Stimulated activated CD8-positive, alpha-beta memory T cell treated with anti-CD3 and anti-CD28 coated beads, Interleukin-2, amount 100 ng/mL, for 48 hours (primary cell): ENCODE results near the gene TSGA10IP.

Source experiments
- DNase-seq, 2 donors: peaks; one replicate each; pipeline ENCODE4 v3.0.0-alpha.2; 2020; ENCODE audit warnings: low read depth in 2 of 2

The TSGA10IP gene

DNA sequence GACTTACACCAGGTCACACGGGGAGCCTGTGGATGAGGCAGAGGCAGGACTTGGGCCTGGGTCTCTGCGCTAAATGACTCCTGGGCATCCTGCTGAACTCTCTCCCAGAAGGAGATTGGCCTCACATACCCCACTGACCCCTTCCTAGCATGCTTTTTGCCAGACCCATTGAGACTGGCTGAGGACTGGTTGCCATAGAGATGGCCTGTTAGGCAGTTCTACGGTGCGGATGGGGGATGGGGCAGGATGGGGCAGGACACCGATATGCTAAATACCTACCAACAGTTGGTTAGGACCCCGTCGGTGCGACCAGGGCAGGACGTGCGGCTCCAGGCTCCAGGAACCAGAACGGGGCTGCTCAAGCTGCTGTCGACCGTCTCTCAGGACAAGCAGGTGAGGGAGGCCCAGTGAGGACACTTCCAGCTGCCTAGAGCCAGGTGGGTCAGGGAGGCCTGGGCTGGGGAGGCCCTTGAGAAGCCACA lies at the start of gene TSGA10IP:
Gene TSGA10IP, plus strand, starts transcription at position 51 of the 482 bp plus-strand sequence. Its CDS starts 196 bp downstream, at position 247.
- no peak for DNase-seq

DNA sequence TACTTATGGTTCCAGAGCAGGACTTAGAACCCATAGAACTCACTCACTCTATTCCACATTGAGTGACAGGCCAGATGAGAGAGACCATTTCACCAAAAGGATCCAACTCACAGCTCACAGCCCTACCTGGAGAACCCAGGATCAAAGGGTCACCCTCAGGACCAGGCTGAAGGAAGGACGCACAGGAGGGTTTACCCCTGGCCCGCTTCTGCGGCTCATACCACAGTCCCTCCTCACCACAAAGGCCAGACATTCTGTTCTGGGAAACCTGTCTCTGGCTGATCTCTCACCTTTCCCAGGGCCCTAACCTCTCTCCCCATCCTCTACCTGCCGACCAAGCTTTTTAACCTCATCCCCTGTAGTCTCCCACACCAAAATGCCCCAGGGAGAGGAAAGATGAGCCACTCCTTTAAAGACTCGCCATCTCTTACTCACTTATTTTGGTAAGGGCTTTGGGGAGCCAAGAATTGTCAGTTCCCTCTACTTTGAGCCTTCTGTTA lies 49.7 kb upstream of the TSGA10IP start:
- DNase-seq: no peak

DNA sequence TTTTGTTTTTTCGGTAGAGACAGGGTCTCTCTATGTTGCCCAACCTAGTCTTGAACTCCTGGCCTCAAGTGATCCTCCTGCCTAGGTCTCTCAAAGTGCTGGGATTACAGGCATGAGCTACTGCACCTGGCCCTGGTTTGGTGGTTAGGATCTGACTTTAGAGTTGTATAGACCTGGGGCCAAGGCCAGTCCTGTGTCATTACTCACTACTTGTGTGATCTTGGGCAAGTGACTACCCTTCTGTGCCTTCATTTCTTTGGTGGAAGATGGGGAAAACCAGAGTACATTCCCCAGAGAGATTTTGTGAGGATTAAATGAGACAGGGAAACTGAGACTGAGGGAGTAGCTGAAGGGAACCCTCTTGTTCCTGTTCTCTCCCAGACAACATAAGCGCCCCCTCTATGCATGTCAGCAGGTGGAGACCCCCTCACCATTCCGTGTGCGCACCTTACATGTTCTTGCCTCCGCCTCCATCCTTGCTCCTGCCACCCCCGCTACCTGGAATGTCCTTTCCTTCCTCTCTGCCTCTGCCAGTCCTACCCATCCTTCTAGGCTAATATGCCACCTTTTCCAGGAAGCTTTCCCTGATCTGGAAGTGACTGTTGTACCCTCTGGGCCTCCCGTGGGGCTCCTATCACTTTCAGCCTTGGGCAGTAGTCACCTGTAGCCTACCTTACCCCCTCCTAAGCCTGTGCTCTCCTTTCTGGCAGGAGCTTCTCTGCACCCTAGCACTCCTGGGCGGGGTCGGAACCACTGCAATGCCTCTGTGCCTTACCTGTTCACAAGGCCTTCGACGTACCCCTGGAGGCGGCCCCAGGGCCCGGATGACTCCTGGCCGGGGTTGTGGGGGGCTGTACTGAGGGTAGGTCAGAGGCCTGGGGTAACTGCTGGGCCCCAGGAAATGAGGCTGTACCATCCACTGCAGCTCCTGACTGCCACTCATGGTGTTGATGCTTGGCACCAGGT lies 49.0 kb upstream of the TSGA10IP start:
- no peak for DNase-seq

DNA sequence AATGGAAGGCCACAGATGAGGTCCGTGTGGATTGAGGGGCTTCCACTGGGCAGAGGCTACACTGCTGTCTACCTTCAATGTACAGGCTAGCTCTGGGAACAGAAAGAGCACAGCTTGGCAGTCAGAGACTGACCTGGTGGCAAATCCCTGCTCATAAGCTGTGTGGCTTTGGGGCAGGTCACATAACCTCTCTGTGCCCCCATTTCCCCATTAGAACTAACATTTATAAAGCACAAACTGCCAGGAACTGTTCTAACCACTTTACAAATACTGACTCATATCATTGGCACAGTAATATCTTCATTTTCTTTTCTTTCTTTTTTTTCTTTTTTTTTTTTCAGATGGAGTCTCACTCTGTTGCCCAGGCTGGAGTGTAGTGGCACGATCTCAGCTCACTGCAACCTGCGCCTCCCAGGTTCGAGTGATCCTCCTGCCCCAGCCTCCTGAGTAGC lies 48.2 kb upstream of the TSGA10IP start:
- DNase-seq: no peak

DNA sequence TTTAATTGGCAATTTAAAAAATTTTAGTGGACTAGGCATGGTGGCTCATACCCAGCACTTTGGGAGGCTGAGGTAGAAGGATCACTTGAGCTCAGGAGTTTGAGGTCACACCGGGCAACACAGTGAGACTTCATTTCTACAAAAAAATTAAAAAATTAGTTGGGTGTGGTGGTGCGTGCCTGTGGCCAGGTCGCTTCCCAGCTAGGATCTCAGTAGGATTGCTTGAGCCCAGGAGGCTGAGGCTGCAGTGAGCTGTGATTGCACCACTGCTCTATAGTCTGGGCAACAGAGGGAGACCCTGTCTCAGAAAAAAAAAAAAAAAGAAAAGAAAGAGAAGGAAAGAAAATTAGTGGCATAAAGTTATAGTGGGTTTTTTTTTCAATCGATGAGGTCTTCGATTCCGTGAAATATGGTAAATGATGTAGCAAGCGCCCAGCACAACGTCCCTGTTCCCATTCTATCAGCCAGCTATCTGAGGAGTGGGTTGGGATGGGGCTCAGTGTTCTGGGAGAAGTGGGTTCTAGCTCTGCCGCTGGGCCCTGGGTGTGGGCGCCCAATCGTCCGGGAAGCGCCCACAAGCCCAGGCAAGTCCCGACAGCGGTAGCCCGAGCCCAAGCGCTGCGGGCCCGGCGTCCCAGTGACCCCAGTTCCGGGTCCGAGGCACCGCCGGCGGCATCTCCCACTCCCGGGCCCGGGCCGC lies 46.5 kb upstream of the TSGA10IP start:
- DNase-seq: no peak

DNA sequence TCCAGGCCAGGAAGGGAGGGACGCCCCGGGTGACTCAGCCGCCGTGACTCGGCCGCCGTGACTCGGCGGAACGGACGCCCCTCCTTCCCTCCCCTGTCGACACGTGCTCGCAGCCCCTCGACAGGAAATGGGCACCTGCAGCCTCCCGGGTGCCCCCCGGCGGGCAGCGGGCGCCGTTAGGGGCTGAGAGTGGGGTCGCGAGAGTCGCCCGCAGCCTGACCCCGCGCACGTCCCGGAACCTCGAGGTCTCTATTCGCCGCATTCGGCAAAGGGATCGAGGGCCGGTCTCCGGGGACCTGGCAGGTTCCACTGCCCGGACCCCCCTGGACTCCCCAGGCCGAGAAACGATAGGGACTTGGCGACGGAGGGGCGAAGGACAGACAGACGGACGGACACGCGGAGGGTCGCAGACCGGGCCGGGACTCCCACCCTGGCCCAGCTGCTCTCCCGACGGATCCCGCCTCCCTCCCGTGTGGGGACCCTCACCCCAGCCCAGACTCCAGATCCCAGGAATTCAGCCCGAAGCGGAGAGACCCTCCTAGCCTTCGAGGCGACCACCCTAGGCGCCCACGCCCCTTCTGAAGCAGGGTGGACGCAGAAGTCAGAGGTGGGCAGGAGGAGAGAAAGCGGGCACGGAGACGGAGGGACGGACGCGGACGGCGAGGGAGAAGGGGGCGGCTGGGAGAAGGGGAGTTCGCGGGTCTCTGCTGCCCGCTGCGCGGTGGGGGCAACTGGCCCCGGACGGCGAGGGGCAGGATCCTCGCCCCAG lies 45.7 kb upstream of the TSGA10IP start:
- peak; percentile 71 to 77 for DNase-seq

DNA sequence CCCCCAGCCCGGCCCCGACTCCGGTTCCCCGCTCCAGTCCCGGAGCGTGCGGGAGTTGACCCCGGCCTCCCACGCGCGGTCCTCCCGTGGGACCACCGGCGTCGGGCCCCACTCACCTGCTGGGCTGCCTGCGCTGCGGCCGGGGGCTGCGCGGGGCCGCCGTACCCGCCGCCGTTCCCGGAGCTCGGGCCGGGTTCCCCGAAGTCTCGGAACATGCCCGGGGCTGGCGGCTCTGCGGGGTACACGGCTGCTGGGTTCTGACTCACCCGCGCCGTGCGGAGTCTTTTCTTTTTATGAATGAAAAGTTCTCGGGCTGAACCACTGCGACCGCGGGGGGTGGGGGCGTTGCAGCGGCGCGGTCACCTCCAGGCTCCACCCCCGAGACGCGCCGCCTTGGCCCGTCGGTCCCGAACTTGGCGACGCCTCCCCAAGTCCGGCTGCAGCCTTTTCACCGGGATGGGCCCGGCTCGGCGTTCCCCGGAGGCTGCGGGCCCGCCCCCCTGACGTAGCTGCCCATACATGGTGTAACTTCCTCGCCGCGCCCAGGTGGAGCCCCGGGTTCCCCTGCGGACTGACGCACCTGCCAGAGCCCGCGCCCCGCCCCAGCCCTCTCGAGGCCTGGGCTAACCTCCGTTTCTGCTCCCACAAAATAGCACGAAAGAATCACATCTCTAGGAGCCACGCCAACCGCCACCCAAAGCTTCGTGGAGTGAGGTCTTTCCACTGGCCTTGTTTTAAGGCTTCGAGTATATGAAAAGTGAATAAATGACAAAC lies 45.0 kb upstream of the TSGA10IP start, which contains the start of gene FOSL1:
Gene FOSL1, minus strand, starts transcription at position 264 of the 774 bp plus-strand sequence. Its CDS starts 49 bp downstream, at position 215.
- DNase-seq: peak; percentile 91 to 95

DNA sequence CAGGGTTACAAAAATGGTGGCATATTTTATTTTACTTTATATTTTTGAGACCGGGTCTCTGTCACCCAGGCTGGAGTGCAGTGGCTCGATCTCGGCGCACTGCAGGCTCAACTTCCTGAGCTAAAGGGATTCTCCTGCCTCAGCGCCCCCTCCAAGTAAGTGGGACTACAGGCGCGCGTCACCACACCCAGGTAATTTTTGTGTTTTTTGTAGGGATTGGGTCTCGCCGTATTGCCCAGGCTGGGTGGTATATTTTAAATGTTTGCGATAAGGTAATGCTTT lies 44.4 kb upstream of the TSGA10IP start:
- DNase-seq: no peak

DNA sequence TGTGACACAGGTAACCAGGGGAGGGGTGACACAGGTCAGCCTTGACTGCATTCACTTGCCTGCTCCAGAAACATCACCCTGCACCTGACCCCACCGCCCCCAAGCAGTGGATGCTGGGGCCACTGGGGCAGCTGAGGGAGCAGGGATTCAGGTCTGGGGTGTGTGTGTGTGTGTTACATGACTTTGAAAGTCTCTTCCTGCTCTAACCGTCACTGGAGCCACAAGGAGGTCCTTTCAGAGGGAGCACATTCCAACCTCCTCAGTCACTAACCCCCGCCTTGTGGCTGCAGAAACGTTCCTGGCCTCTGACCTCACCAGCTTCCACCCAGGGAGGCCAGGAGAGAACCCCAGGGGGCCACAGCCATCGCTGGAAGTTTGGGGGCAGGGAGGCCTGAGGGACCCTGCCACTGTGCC lies 42.2 kb upstream of the TSGA10IP start:
- DNase-seq: no peak

DNA sequence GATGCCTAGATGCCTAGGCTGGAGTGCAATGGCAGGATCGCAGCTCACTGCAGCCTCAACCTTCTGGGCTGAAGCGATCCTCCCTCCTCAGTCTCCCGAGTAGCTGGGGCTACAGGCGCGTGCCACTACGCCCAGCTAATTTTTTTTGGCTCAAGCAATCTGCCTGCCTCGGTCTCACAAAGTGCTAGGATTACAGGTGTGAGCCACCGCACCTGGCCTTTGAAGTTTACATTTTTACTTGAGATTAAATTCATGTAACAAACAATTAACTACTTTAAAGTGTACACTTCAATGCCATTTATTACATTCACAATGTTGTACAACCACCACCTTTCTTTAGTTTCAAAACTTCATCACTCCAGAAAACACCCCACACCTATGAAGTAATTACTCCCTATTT lies 41.6 kb upstream of the TSGA10IP start:
- no peak for DNase-seq

DNA sequence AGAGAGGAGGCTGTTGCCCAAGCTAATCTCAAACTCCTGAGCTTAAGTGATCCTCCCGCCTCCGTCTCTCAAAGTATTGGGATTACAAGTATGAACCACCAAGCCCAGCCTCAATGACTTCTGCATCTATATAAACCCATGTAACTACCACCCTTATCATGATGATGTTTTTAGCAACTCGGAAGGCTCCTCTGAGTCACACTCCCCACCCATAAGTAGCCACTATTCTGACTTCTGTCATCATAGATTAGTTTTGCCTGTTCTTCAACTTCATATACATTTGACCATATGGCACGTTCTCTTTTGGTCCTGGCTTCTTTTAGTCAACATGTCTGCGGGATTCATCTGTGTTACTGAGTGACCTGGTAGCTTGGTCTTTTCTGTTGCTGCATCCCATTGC lies 38.7 kb upstream of the TSGA10IP start:
- no peak for DNase-seq

DNA sequence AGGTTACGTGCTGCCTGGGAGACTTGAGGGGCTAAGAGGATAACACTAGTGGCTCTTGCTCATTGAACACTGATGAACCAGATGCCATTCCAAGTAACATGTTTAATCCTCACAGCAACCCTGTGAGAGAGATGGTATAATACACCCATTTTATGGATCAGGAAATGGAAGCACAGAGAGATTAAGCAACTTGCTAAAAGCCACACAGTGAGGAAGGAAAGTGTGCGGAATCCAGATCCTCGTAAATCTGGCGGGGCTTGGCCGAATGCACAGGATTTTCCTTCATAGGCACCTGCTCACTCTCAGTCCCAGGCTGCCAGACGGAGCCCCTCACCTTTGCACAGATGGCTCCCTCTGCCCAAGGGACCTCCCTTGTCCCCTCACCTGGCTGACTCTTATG lies 37.4 kb upstream of the TSGA10IP start:
- DNase-seq: no peak

DNA sequence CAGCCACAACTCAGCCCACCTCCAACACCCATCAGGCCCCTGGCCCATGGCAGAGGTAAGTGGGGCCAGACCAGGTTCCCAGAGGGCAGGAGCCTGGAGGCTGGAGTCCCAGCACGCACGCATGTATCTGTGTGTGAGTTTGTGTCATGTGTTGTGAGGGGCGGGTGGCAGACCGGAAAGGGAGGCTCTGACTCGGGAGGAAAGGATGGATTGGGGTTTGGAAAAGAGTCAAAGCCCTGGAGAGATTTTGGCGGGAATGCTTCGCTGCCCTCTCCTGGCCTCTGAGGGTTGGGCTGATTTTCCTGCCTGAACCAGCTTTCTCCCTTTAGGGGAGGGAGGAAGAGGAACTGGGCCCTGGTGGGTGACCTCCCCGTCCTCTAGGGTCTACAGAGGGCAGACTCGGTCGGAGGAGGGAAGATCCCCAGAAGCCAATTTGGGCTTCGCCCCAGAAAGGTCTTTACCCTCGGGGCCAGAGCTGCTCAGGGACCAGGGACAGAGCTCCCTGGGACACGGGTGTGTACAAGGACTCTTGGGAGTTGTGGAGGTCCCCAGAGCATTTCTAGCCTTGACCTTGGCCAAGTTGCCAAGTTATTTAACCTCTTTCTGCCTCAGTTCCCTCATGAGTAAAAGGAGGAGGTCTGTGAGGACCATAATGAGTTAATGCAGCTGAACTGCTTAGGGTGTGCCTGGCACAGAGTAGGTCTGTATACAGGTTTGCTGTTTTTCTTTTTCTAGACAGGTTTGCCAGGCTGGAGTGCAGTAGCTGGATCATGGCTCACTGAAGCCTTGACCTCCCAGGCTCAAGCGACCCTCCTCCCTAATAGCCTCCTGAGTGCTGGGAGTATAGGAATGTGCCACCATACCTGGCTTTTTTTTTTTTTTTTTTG lies 33.4 kb upstream of the TSGA10IP start:
- DNase-seq: no peak

DNA sequence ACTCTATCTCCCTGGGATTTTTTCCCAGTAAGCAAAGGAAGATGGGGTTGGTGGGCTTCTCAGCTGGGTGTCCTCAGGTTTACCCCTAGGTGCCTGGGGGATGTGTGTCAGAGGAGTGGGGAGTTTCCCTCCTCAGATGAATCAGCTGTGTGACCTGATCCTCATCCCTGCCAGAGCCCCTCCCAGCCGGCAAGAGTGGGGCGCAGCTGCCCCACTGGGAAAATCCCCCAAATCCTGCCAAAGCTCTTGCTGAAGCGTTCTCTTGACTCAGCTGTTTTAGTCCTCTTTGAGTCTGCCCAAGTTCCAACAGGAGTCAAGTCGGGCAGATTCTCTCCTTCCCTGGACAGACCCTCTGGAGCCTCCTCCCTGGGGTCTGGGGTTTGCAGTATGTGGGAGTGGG lies 32.4 kb upstream of the TSGA10IP start:
- no peak for DNase-seq

DNA sequence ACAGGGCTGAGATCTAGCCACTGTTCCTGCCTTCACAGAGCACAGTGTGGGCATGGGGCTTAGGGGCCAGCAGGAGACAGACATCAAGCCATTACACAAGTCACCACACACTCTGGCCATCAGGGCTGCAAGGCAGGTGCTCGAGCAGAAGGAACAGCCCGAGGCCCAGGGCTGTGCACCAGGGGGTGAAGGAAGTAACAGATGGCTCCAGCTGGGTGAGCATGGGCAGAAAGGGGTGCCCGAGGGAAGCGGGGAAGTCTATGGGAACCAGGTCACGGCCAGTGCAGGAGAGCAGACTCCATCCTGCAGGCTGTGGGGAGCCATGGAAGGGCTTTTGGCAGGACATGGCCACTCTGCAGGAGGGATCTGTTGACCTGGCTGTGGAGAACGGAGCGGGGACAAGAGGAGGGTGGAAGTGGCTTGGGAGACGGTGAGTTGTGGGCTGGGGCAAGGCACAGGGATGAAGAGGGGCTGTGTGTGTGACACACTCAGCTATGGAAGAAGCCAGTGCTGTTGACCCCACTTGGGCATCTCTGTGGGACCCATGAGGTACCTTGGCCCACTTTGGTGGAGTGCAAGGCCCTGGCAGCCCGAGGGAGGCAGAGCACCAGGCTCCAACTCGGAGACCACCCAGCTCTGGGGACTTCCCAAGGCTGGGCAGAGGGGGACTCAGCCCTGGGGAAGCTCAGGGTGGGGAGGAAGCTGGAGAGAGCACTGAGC lies 30.0 kb upstream of the TSGA10IP start:
- no peak for DNase-seq

DNA sequence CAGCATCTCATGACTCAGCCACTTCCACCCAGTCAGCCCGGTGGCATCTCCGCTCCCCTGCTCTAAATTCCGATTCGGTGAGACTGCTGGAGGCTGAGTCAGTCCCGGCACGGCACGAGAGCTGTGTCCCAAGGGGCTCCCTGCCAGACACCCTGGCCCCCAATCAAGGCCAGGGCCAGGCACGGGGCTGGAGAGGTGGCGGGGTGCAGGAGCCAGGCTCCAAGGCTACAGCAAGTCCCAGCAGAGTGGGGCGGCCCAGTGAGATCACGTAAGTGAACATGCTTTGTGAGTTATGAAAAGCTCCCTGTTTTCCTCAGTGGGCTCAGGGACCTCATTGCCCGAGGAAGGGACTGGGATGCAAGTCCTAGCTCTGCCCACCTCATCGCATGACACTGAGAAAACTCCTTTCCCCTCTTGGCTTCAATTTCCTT lies 29.4 kb upstream of the TSGA10IP start:
- DNase-seq: no peak

DNA sequence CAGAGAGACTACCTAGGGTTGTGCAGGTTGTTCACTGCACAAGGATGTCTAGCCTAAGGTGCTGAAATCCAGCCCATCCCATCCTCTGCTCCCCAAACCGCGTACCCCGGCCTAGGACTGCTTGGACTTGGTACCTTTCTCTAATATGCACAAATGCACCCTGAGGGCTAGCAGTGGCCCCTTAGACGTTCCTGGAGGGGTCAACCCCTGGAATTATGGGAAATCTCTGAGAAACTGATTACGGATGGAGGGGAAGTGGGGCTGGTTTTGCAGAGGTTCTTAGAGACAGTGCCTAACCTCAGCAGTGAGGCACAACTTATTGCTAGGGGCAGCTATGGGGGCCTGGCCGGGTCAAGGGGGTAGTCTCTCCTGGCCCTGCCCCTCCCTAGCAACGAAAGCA lies 28.9 kb upstream of the TSGA10IP start:
- no peak for DNase-seq

DNA sequence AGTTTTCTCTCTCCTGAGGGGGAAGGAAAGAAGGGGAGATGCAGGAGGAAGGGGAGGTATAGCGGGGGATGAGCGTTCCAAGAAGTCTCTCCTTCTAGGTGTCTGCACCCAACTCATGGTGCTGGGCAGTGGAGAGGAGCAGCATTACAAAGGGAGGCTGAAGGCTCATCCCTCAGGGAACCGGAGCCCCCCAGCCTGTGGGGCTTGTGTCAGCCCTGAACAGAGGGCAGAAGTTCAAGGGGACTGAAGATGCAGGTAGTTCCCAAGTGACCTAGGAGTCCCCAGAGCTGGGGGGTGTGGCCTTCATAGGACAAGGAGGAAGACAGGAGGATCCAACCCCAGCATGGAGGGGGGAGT lies 28.2 kb upstream of the TSGA10IP start:
- DNase-seq: no peak

DNA sequence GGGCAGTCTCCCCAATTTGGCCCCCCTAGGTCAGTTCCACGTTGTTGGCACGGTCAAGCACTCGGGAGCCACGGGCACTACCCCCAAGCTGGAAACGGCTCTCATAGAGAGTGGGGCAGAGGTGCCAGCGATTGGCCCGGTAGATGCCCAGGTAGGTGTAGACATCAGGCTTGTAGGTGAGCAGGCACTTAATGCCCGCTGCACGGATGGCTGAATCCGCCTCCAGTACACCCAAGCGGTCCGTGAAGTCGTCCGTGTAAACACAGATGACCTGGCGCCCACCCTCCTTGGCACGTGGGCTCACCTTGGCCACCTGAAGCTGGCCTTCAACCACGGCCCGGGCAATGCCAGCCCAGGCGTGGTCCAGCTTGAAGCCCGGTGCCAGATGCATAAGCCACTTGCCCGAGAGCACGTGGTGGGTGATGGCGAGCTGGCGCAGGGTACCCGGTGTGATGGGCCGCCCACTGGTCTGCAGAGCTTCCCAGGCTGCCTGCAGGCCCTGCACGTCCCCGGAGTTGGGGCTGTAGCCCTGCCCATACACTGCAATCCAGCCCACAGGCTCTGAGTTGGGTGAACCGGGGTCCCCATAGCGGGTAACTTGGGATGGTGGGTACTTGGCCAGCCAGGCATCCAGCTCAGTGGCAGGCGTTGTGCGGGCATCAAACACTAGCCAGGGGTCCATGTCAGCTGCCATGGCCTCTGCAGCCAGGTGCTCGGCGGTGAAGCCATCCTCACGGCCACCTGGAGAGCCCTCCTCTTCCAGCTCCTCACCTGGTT lies 27.7 kb upstream of the TSGA10IP start:
- no peak for DNase-seq
